ENCODE results near the gene SH3RF3.
A peak's percentile ranks its signal among the peaks of the same experiment; 100 is the strongest.
"Not testable (repeated sequence)": the region's sequence is repeated elsewhere in the genome, so short reads cannot be mapped to it uniquely, and the experiment has no call there.

Gene SH3RF3

DNA sequence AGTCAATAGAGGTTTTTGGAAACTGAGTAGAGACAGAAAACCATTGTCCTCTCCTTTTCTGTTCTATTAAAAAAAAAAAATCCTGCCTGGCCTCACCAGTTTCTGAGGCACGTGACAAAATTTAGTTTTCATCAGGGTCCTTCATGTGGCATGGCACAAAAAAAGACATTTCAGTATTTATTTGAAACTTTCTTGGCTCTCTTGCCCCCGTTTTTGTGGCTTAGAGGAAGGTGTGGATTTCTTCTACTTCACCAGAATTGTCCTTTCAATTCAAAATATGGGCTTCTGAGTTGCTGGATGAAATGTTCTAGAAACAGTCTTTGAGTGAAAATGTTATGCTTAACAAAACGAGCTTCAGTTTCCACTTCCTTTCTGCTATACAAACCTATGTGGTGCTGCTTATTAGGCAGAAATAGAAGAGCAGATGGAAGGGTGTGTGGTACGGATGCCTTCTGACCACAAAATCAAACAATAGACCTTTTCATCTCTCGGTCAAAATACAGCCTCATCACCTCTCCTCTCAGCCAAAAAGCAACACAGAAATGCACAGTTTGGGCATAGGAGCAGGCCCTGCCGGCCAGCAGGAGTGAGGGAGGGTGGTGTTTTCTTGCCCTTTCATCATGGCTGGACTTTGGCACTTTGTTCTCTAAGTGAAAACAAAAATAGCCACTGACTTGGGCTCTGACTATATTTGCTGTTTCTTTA lies 89.2 kb downstream of the SH3RF3 start:
- Histone ChIP-seq H2AK5ac (ENCODE audit: low read length) (no peak overlapping the region), H3K4me3 (ENCODE audit: low read length) (no peak overlapping the region), H3K4me1 (ENCODE audit: control insufficient read depth, low read depth, low read length) (no peaks in the 10 kb centered on the region), H4K5ac (ENCODE audit: low read length) (no peak overlapping the region), H2BK120ac (ENCODE audit: low read depth, low read length) (no peak overlapping the region), H3K27ac (ENCODE audit: low read depth, low read length) (no peak overlapping the region), H3K56ac (ENCODE audit: low read length) (no peak overlapping the region), H2BK5ac (ENCODE audit: low read length) (no peak overlapping the region), H3K79me2 (ENCODE audit: control insufficient read depth, insufficient read depth, low read length) (no peaks in the 10 kb centered on the region), H3K4me2 (ENCODE audit: low read length) (no peak overlapping the region), H3K79me1 (ENCODE audit: low read length) (no peaks in the 10 kb centered on the region), H3K9ac (ENCODE audit: low read length) (no peak overlapping the region), H2BK15ac (replicated peaks; ENCODE audit: low read depth) (no peak overlapping the region), H3K36me3 (ENCODE audit: control insufficient read depth, insufficient read depth, low read length) (no peaks in the 10 kb centered on the region), H3K27me3 (ENCODE audit: insufficient read depth, low read length, poor library complexity) (no peaks in the 10 kb centered on the region), H3K18ac (ENCODE audit: low read length) (no peak overlapping the region), H4K8ac (ENCODE audit: low read depth, low read length) (no peak overlapping the region), H3K4ac (ENCODE audit: low read depth, low read length) (no peak overlapping the region), H3K23ac (ENCODE audit: low read length) (no peak overlapping the region)
- DNase-seq, result no peak
- no CpG with 5 or more reads among the region's 6 CpGs for WGBS (ENCODE audit: extremely low coverage, insufficient coverage, low lambda C conversion rate)

DNA sequence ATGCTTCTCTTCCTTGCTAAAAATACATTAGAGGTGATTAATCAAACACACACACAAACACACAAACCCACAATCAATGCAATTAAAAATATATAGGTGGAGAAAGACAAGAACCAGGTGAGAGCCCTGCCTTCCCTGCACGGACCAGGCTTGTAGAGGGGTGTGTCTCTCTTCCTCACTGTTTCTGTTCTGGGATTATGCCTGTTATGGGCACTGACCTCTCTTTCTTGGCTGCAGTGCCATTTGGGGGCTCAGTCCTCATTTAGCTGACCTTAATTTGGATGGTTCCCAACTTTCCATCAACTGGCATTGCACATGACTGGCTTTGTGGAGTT lies 89.8 kb downstream of the SH3RF3 start:
- Histone ChIP-seq H3K4me3 (ENCODE audit: low read length) (no peak overlapping the region), H2BK120ac (ENCODE audit: low read depth, low read length) (no peak overlapping the region), H3K79me1 (ENCODE audit: low read length) (no peaks in the 10 kb centered on the region), H3K27me3 (ENCODE audit: insufficient read depth, low read length, poor library complexity) (no peaks in the 10 kb centered on the region), H3K56ac (ENCODE audit: low read length) (no peak overlapping the region), H2AK5ac (ENCODE audit: low read length) (no peak overlapping the region), H3K9ac (ENCODE audit: low read length) (no peak overlapping the region), H3K36me3 (ENCODE audit: control insufficient read depth, insufficient read depth, low read length) (no peaks in the 10 kb centered on the region), H4K5ac (ENCODE audit: low read length) (no peak overlapping the region), H4K8ac (ENCODE audit: low read depth, low read length) (no peak overlapping the region), H3K23ac (ENCODE audit: low read length) (no peak overlapping the region), H3K79me2 (ENCODE audit: control insufficient read depth, insufficient read depth, low read length) (no peaks in the 10 kb centered on the region), H3K4me2 (ENCODE audit: low read length) (no peak overlapping the region), H2BK5ac (ENCODE audit: low read length) (no peak overlapping the region), H2BK15ac (replicated peaks; ENCODE audit: low read depth) (no peak overlapping the region), H3K4ac (ENCODE audit: low read depth, low read length) (no peak overlapping the region), H3K4me1 (ENCODE audit: control insufficient read depth, low read depth, low read length) (no peaks in the 10 kb centered on the region), H3K27ac (ENCODE audit: low read depth, low read length) (no peak overlapping the region), H3K18ac (ENCODE audit: low read length) (no peak overlapping the region)
- WGBS (ENCODE audit: extremely low coverage, insufficient coverage, low lambda C conversion rate), result no CpG with 5 or more reads among the region's 1 CpG
- no peak for DNase-seq

DNA sequence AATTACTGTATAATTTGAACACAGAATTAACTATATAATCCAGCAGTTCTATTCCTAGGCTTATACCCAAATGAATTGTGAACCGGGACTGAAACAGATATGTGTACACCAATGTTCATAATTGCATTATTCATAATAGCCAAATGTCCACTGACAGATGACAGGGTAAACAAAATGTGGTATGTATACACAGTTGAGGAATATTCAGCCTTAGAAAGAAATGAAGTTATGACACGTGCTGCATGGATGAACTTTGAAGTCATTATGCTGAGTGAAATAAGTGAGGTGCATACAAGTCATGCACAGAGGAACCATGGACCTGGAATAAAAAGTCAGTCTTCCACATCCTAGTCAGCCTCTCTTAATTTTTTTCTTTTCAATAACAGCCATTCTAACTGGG lies 91.9 kb downstream of the SH3RF3 start:
- H3K56ac ChIP-seq (ENCODE audit: low read length), result no peak overlapping the region
- no peak overlapping the region for H4K8ac ChIP-seq (ENCODE audit: low read depth, low read length)
- no peak overlapping the region for H2BK15ac ChIP-seq (replicated peaks; ENCODE audit: low read depth)
- H2BK5ac ChIP-seq (ENCODE audit: low read length), result no peak overlapping the region
- H3K4me3 ChIP-seq (ENCODE audit: low read length), result no peak overlapping the region
- no peaks in the 10 kb centered on the region for H3K36me3 ChIP-seq (ENCODE audit: control insufficient read depth, insufficient read depth, low read length)
- WGBS (ENCODE audit: extremely low coverage, insufficient coverage, low lambda C conversion rate), result no CpG with 5 or more reads among the region's 2 CpGs
- H3K18ac ChIP-seq (ENCODE audit: low read length), result no peak overlapping the region
- no peaks in the 10 kb centered on the region for H3K4me1 ChIP-seq (ENCODE audit: control insufficient read depth, low read depth, low read length)
- H3K79me2 ChIP-seq (ENCODE audit: control insufficient read depth, insufficient read depth, low read length), result no peaks in the 10 kb centered on the region
- DNase-seq, result no peak
- H2AK5ac ChIP-seq (ENCODE audit: low read length), result no peak overlapping the region
- H3K23ac ChIP-seq (ENCODE audit: low read length), result no peak overlapping the region
- H3K4me2 ChIP-seq (ENCODE audit: low read length), result no peak overlapping the region
- H2BK120ac ChIP-seq (ENCODE audit: low read depth, low read length), result no peak overlapping the region
- H3K27me3 ChIP-seq (ENCODE audit: insufficient read depth, low read length, poor library complexity), result no peaks in the 10 kb centered on the region
- no peaks in the 10 kb centered on the region for H3K79me1 ChIP-seq (ENCODE audit: low read length)
- H3K9ac ChIP-seq (ENCODE audit: low read length), result no peak overlapping the region
- no peak overlapping the region for H3K27ac ChIP-seq (ENCODE audit: low read depth, low read length)
- no peak overlapping the region for H3K4ac ChIP-seq (ENCODE audit: low read depth, low read length)
- no peak overlapping the region for H4K5ac ChIP-seq (ENCODE audit: low read length)

DNA sequence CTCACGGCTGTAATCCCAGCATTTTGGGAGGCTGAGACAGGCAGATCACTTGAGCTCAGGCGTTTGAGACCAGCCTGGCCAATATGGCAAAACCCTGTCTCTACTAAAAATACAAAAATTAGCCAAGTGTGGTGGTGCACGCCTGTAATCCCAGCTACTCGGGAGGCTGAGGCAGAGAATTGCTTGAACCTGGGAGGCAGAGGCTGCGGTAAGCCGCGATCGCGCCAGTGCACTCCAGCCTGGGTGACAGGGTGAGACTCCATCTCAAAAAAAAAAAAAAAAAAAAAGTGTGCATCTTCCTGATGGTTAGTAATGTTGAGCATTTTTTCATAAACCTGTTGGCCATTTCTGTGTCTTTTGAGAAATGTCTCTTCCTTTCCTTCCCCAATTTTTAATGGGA lies 92.3 kb downstream of the SH3RF3 start:
- H3K4ac ChIP-seq (ENCODE audit: low read depth, low read length); H3K4me2 ChIP-seq (ENCODE audit: low read length); H3K4me3 ChIP-seq (ENCODE audit: low read length); H3K4me1 ChIP-seq (ENCODE audit: control insufficient read depth, low read depth, low read length); H2BK120ac ChIP-seq (ENCODE audit: low read depth, low read length); H3K36me3 ChIP-seq (ENCODE audit: control insufficient read depth, insufficient read depth, low read length); DNase-seq; H4K8ac ChIP-seq (ENCODE audit: low read depth, low read length); H3K79me2 ChIP-seq (ENCODE audit: control insufficient read depth, insufficient read depth, low read length); H3K27ac ChIP-seq (ENCODE audit: low read depth, low read length); H3K18ac ChIP-seq (ENCODE audit: low read length); H4K5ac ChIP-seq (ENCODE audit: low read length); H2BK15ac ChIP-seq (replicated peaks; ENCODE audit: low read depth); H2BK5ac ChIP-seq (ENCODE audit: low read length); H2AK5ac ChIP-seq (ENCODE audit: low read length); H3K27me3 ChIP-seq (ENCODE audit: insufficient read depth, low read length, poor library complexity); H3K56ac ChIP-seq (ENCODE audit: low read length); H3K23ac ChIP-seq (ENCODE audit: low read length); H3K9ac ChIP-seq (ENCODE audit: low read length); H3K79me1 ChIP-seq (ENCODE audit: low read length): not testable (repeated sequence)
- no CpG with 5 or more reads among the region's 9 CpGs for WGBS (ENCODE audit: extremely low coverage, insufficient coverage, low lambda C conversion rate)

DNA sequence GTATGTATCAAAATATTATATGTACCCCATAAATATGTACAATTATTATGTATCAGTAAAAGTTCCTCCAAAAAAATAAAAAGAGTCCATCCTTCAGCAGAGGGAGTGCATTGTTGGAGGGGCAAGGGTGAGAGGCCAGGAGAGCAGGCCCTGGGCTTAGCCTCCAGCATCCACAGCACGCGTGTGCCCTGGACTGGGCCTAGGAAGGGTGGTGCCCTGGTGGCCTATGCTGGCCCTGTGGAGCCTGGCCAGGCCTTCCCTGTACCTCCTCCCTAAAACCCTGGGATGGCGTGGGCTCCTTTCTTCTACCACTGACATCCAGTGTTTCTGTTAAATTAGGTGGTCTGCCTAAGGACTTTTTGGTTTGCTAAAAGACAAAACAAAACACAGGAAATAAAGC lies 93.4 kb downstream of the SH3RF3 start:
- Histone ChIP-seq H3K18ac (ENCODE audit: low read length) (no peak overlapping the region), H3K4ac (ENCODE audit: low read depth, low read length) (no peak overlapping the region), H4K5ac (ENCODE audit: low read length) (no peak overlapping the region), H3K27ac (ENCODE audit: low read depth, low read length) (no peak overlapping the region), H3K27me3 (ENCODE audit: insufficient read depth, low read length, poor library complexity) (no peaks in the 10 kb centered on the region), H4K8ac (ENCODE audit: low read depth, low read length) (no peak overlapping the region), H3K79me1 (ENCODE audit: low read length) (no peaks in the 10 kb centered on the region), H3K23ac (ENCODE audit: low read length) (no peak overlapping the region), H3K9ac (ENCODE audit: low read length) (no peak overlapping the region), H2BK15ac (replicated peaks; ENCODE audit: low read depth) (no peak overlapping the region), H3K36me3 (ENCODE audit: control insufficient read depth, insufficient read depth, low read length) (no peaks in the 10 kb centered on the region), H3K4me3 (ENCODE audit: low read length) (no peak overlapping the region), H2AK5ac (ENCODE audit: low read length) (no peak overlapping the region), H2BK5ac (ENCODE audit: low read length) (no peak overlapping the region), H3K79me2 (ENCODE audit: control insufficient read depth, insufficient read depth, low read length) (no peaks in the 10 kb centered on the region), H3K4me2 (ENCODE audit: low read length) (no peak overlapping the region), H3K56ac (ENCODE audit: low read length) (no peak overlapping the region), H3K4me1 (ENCODE audit: control insufficient read depth, low read depth, low read length) (no peaks in the 10 kb centered on the region), H2BK120ac (ENCODE audit: low read depth, low read length) (no peak overlapping the region)
- DNase-seq, result no peak
- no CpG with 5 or more reads among the region's 3 CpGs for WGBS (ENCODE audit: extremely low coverage, insufficient coverage, low lambda C conversion rate)

DNA sequence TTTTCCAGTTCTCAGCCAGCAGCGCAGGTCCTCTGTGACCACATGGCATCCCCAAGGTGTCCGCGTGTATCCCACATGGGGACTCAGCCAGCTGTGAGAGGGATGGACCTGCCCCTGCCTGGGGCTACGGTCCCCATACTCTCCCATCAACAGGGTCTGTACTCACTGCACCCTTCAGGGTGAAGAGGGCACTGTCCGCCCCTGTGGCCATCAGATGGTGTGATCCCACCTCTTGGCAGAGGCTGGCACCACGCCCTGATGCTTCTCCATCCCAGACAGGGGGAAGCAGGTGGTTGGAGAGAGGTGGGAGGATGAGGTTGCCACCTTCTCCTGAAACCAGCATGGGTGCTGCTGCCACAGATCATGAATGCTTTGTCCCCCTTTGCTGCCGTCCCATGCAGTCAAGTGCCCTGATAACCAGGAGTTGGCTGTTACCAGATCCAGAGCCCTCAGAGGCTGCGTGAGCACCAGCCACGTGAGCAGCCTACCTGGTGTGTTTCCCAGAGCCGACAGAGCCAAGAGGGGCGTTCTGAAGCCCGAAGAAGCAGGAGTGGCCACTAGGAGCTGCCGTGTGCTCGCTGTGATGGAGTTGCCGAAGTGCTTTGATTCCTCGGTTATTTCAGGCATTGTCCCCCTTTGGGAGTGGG lies 93.9 kb downstream of the SH3RF3 start:
- Histone ChIP-seq H3K23ac (ENCODE audit: low read length) (no peak overlapping the region), H3K4me2 (ENCODE audit: low read length) (no peak overlapping the region), H3K4me1 (ENCODE audit: control insufficient read depth, low read depth, low read length) (no peaks in the 10 kb centered on the region), H3K9ac (ENCODE audit: low read length) (no peak overlapping the region), H3K18ac (ENCODE audit: low read length) (no peak overlapping the region), H3K79me1 (ENCODE audit: low read length) (no peaks in the 10 kb centered on the region), H3K79me2 (ENCODE audit: control insufficient read depth, insufficient read depth, low read length) (no peaks in the 10 kb centered on the region), H2BK5ac (ENCODE audit: low read length) (no peak overlapping the region), H3K4me3 (ENCODE audit: low read length) (no peak overlapping the region), H3K36me3 (ENCODE audit: control insufficient read depth, insufficient read depth, low read length) (no peaks in the 10 kb centered on the region), H3K4ac (ENCODE audit: low read depth, low read length) (no peak overlapping the region), H2BK15ac (replicated peaks; ENCODE audit: low read depth) (no peak overlapping the region), H3K56ac (ENCODE audit: low read length) (no peak overlapping the region), H3K27ac (ENCODE audit: low read depth, low read length) (no peak overlapping the region), H4K8ac (ENCODE audit: low read depth, low read length) (no peak overlapping the region), H4K5ac (ENCODE audit: low read length) (no peak overlapping the region), H2BK120ac (ENCODE audit: low read depth, low read length) (no peak overlapping the region), H2AK5ac (ENCODE audit: low read length) (no peak overlapping the region), H3K27me3 (ENCODE audit: insufficient read depth, low read length, poor library complexity) (no peaks in the 10 kb centered on the region)
- no CpG with 5 or more reads among the region's 16 CpGs for WGBS (ENCODE audit: extremely low coverage, insufficient coverage, low lambda C conversion rate)
- peak; percentile 50 for DNase-seq

All from mesendoderm (in vitro differentiated cells).